Activated naive CD8-positive, alpha-beta T cell treated with anti-CD3 and anti-CD28 coated beads, Interleukin-2, amount 50 U/mL, for 24 hours (primary cell): ENCODE data around the gene ZC3H10.

Source experiments
- ATAC-seq: fragments of 150-1000 bp; cut with Tn5 transposase; one replicate; pipeline ENCODE4 v1.10.0; 2021
- DNase-seq: peaks from one replicate; pipeline ENCODE4 v3.0.0; 2021
- H3K27ac Mint-ChIP-seq: one replicate; pipeline ENCODE4 v1.8.0; 2021; ENCODE audit warnings: mild to moderate bottlenecking, mixed read lengths
- H3K27me3 Mint-ChIP-seq: one replicate; pipeline ENCODE4 v1.8.0; 2021; ENCODE audit warnings: mixed read lengths
- H3K36me3 Mint-ChIP-seq: one replicate; pipeline ENCODE4 v1.8.0; 2021; ENCODE audit warnings: low read depth, mixed read lengths
- H3K4me1 Mint-ChIP-seq: one replicate; pipeline ENCODE4 v1.8.0; 2021; ENCODE audit warnings: mixed read lengths
- H3K4me3 Mint-ChIP-seq: one replicate; pipeline ENCODE4 v1.8.0; 2021; ENCODE audit warnings: mild to moderate bottlenecking, moderate library complexity, mixed read lengths
- H3K9me3 Mint-ChIP-seq: one replicate; pipeline ENCODE4 v1.8.0; 2021; ENCODE audit warnings: mixed read lengths

Gene ZC3H10

GRCh38 chr12:56086096-56086495 lies 32.0 kb upstream of the ZC3H10 start:
- Mint-ChIP-seq H3K36me3 (no peaks in the 10 kb centered on the region), H3K27me3 (peaks cover 8% of the 10 kb centered on the region), H3K4me1 (no peaks in the 10 kb centered on the region), H3K9me3 (no peaks in the 10 kb centered on the region), H3K27ac (no peak overlapping the region), H3K4me3 (no peak overlapping the region)
- DNase-seq (no peak), ATAC-seq (no peak)

GRCh38 chr12:56086608-56087007 lies 31.5 kb upstream of the ZC3H10 start:
- DNase-seq (no peak), ATAC-seq (no peak)
- H3K27me3 Mint-ChIP-seq: peaks cover 4% of the 10 kb centered on the region
- H3K4me3 Mint-ChIP-seq: no peak overlapping the region
- H3K9me3 Mint-ChIP-seq: no peaks in the 10 kb centered on the region
- H3K27ac Mint-ChIP-seq: no peak overlapping the region
- no peaks in the 10 kb centered on the region for H3K36me3 Mint-ChIP-seq
- no peaks in the 10 kb centered on the region for H3K4me1 Mint-ChIP-seq

GRCh38 chr12:56087220-56087619 lies 30.8 kb upstream of the ZC3H10 start:
- Mint-ChIP-seq H3K27ac (no peak overlapping the region), H3K4me1 (no peaks in the 10 kb centered on the region), H3K4me3 (no peak overlapping the region), H3K36me3 (no peaks in the 10 kb centered on the region), H3K27me3 (peaks cover 3% of the 10 kb centered on the region), H3K9me3 (no peaks in the 10 kb centered on the region)
- no peak for DNase-seq
- no peak for ATAC-seq

GRCh38 chr12:56097738-56098137 lies 20.3 kb upstream of the ZC3H10 start:
- Mint-ChIP-seq H3K36me3 (no peaks in the 10 kb centered on the region), H3K9me3 (no peaks in the 10 kb centered on the region), H3K27ac (no peak overlapping the region), H3K4me3 (no peak overlapping the region), H3K27me3 (peaks cover 2% of the 10 kb centered on the region), H3K4me1 (peaks cover 12% of the 10 kb centered on the region)
- no peak for ATAC-seq
- no peak for DNase-seq

- H3K4me3 Mint-ChIP-seq: no peak overlapping the region
- no peaks in the 10 kb centered on the region for H3K36me3 Mint-ChIP-seq
- H3K27me3 Mint-ChIP-seq: no peaks in the 10 kb centered on the region
- H3K27ac Mint-ChIP-seq: no peak overlapping the region
- H3K9me3 Mint-ChIP-seq: no peaks in the 10 kb centered on the region
- peaks cover 20% of the 10 kb centered on the region for H3K4me1 Mint-ChIP-seq
- ATAC-seq (no peak), DNase-seq (no peak)
Measured at GRCh38 chr12:56098592-56098991, 19.5 kb upstream of the ZC3H10 start.

GRCh38 chr12:56099787-56100186 lies 18.3 kb upstream of the ZC3H10 start:
- Mint-ChIP-seq H3K4me3 (no peak overlapping the region), H3K9me3 (no peaks in the 10 kb centered on the region), H3K27ac (no peak overlapping the region), H3K27me3 (no peaks in the 10 kb centered on the region), H3K36me3 (peaks cover 5% of the 10 kb centered on the region), H3K4me1 (peaks cover 26% of the 10 kb centered on the region)
- ATAC-seq (no peak), DNase-seq (no peak)

GRCh38 chr12:56101045-56101444 lies 17.0 kb upstream of the ZC3H10 start:
- Mint-ChIP-seq H3K36me3 (peaks cover 18% of the 10 kb centered on the region), H3K9me3 (no peaks in the 10 kb centered on the region), H3K4me1 (peaks cover 33% of the 10 kb centered on the region), H3K27ac (no peak overlapping the region), H3K27me3 (no peaks in the 10 kb centered on the region), H3K4me3 (no peak overlapping the region)
- DNase-seq: no peak
- ATAC-seq: no peak

- Mint-ChIP-seq H3K27ac (peak overlapping the region; percentile 99), H3K27me3 (no peaks in the 10 kb centered on the region), H3K36me3 (peaks cover 34% of the 10 kb centered on the region), H3K9me3 (no peaks in the 10 kb centered on the region), H3K4me3 (peak overlapping the region; percentile 98), H3K4me1 (peaks cover 47% of the 10 kb centered on the region)
- no peak for ATAC-seq
- no peak for DNase-seq
Measured at GRCh38 chr12:56102683-56103065, 15.4 kb upstream of the ZC3H10 start.

- no peaks in the 10 kb centered on the region for H3K9me3 Mint-ChIP-seq
- H3K27me3 Mint-ChIP-seq: no peaks in the 10 kb centered on the region
- peak overlapping the region; percentile 99 for H3K27ac Mint-ChIP-seq
- H3K4me3 Mint-ChIP-seq: peak overlapping the region; percentile 98
- ATAC-seq (no peak), DNase-seq (no peak)
- H3K36me3 Mint-ChIP-seq: peaks cover 39% of the 10 kb centered on the region
- peaks cover 48% of the 10 kb centered on the region for H3K4me1 Mint-ChIP-seq
Measured at GRCh38 chr12:56103066-56103711, 14.9 kb upstream of the ZC3H10 start.

GRCh38 chr12:56103823-56104108 lies 14.3 kb upstream of the ZC3H10 start:
- no peak for ATAC-seq
- H3K27me3 Mint-ChIP-seq: no peaks in the 10 kb centered on the region
- H3K36me3 Mint-ChIP-seq: peaks cover 45% of the 10 kb centered on the region
- no peaks in the 10 kb centered on the region for H3K9me3 Mint-ChIP-seq
- H3K4me1 Mint-ChIP-seq: peaks cover 49% of the 10 kb centered on the region
- H3K27ac Mint-ChIP-seq: peak overlapping the region; percentile 99
- H3K4me3 Mint-ChIP-seq: peak overlapping the region; percentile 98
- no peak for DNase-seq

GRCh38 chr12:56104109-56104814 lies 13.8 kb upstream of the ZC3H10 start, which contains the start of gene PA2G4:
PA2G4 (plus strand) TSS chr12:56104559; CDS start chr12:56104738, 179 bp downstream.
- H3K36me3 Mint-ChIP-seq: peaks cover 50% of the 10 kb centered on the region
- peaks cover 49% of the 10 kb centered on the region for H3K4me1 Mint-ChIP-seq
- no peaks in the 10 kb centered on the region for H3K27me3 Mint-ChIP-seq
- ATAC-seq (peak; percentile 97), DNase-seq (peak; percentile 98)
- peak within 1 kb of the TSS; percentile 99 for H3K27ac Mint-ChIP-seq
- H3K4me3 Mint-ChIP-seq: peak within 1 kb of the TSS; percentile 98
- no peaks in the 10 kb centered on the region for H3K9me3 Mint-ChIP-seq

- DNase-seq: peak; percentile 39
- peak overlapping the region; percentile 99 for H3K27ac Mint-ChIP-seq
Measured at GRCh38 chr12:56104815-56105608, 13.1 kb upstream of the ZC3H10 start.

GRCh38 chr12:56105609-56105902 lies 12.5 kb upstream of the ZC3H10 start:
- no peak for DNase-seq
- Mint-ChIP-seq H3K27ac (peak overlapping the region; percentile 99), H3K36me3 (peaks cover 60% of the 10 kb centered on the region), H3K9me3 (no peaks in the 10 kb centered on the region), H3K4me1 (peaks cover 50% of the 10 kb centered on the region), H3K4me3 (peak overlapping the region; percentile 98), H3K27me3 (no peaks in the 10 kb centered on the region)
- ATAC-seq: no peak

More at GRCh38 chr12:56104815-56105608, 13.1 kb upstream of the ZC3H10 start:
- Mint-ChIP-seq H3K4me3 (peak overlapping the region; percentile 98), H3K4me1 (peaks cover 50% of the 10 kb centered on the region), H3K9me3 (no peaks in the 10 kb centered on the region), H3K27me3 (no peaks in the 10 kb centered on the region), H3K36me3 (peaks cover 56% of the 10 kb centered on the region)
- peak; percentile 2 for ATAC-seq

- peak overlapping the region; percentile 63 for H3K27ac Mint-ChIP-seq
- ATAC-seq (no peak), DNase-seq (no peak)
- peaks cover 76% of the 10 kb centered on the region for H3K36me3 Mint-ChIP-seq
- no peaks in the 10 kb centered on the region for H3K9me3 Mint-ChIP-seq
- no peaks in the 10 kb centered on the region for H3K27me3 Mint-ChIP-seq
- H3K4me3 Mint-ChIP-seq: peak overlapping the region; percentile 98
- peaks cover 44% of the 10 kb centered on the region for H3K4me1 Mint-ChIP-seq
Measured at GRCh38 chr12:56107242-56107641, 10.8 kb upstream of the ZC3H10 start.

GRCh38 chr12:56110571-56110970 lies 7.5 kb upstream of the ZC3H10 start:
- peaks cover 34% of the 10 kb centered on the region for H3K4me1 Mint-ChIP-seq
- H3K27ac Mint-ChIP-seq: no peak overlapping the region
- DNase-seq (no peak), ATAC-seq (no peak)
- no peaks in the 10 kb centered on the region for H3K9me3 Mint-ChIP-seq
- no peak overlapping the region for H3K4me3 Mint-ChIP-seq
- no peaks in the 10 kb centered on the region for H3K27me3 Mint-ChIP-seq
- peaks cover 82% of the 10 kb centered on the region for H3K36me3 Mint-ChIP-seq
